GM19455 (cell line): Measurements from ENCODE around the gene ELF2.
"Not testable (repeated sequence)": the region's sequence is repeated elsewhere in the genome, so short reads cannot be mapped to it uniquely, and the experiment has no call there.

Source experiments
- ATAC-seq: cut with Tn5 transposase; IDR thresholded peaks from one replicate; pipeline ENCODE4 v1.9.1; 2021; ENCODE audit not compliant: unreplicated experiment

Gene ELF2

DNA sequence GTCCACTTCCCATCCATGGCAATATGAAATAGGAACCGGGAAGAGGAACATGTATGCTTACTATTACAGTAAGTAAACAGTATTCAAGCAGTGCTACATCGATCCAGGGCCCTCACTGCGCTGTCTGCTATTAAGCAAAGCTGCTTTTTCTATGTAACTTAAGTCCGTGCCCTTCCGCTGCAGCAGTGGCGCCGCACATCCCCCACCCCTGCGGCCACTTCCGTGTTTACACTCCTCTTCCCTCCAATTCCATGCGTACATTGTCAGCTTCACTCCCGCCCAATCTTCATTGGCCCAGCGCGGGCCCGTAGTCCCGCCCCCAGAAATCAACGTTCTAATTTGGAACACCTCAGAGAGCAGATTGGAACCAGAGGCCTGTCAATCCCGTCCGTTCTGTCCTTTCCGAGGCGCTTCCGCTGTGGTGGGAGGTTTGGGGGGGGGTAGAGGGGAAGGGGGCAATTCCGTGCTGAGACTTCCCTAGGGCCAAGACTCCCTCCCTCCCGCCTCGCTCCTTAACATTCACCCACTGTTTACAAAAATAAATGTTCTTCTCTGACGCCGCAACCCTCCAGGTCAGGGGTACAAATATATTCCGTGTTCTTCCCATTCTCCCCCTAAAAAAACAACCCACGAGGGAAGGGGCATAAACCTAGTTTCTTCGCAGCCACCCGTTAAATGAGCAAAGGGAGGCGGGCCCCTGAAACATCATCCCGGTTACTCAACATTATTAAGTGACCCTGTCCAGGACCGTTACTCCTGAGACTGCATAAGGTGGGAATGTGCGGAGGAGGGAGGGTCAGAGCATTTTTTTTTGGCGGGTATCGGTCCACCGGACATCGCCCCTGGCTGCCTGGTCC is 94.0 kb downstream of the ELF2 start:
- ATAC-seq, result peak; percentile 81

DNA sequence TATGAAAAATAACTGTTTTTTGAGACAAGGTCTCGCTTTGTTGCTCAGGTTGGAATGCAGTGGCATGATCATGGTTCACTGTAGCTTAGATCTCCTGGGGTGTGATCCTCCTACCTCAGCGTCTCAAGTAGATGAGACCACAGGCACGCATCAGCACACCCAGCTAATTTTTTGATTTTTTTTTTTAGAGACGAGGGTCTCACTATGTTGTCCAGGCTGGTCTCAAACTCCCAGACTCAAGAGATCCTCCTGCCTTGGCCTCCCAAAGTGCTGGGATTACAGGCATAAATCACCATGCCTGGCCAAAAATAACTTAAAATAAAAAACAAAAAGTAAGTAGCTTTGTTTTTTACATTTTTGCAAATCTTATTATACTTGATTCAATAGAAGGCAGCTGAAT is 98.1 kb downstream of the ELF2 start:
- no peak for ATAC-seq

DNA sequence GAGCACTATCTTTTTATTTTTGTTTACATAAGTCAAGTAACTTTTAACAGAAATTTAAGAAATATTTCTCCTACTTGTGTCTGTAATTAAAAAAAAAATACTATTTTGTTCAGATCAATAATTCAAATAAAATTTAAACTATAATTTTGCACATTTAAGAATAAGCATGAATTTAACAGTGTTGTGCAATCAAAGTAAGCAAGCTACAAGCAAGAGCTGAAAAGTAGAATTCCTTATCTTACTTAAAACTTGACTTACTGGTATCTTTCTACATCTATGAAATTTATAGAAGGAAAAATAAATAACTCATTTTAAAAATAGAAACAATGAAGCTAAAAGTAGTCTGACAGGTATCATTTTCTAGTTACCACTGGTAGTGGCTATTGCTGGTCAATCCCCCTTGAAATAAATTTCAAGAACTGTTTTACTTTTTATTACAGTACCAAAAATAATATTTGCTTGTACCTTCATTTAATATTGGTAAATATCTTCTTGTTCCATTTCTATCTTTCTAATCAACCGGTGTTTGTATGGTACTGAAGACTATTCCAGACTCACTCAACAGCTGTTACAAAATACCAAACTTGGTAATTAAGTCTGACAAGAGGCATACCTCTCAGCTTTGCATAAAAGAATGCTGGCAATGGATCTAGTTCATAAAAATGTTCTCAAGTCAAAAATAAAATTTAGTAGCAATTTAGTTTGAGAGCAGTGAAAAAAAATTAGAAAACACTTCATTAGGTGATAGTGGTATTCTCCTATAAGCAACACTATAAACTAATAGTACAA is 99.3 kb downstream of the ELF2 start:
- no peak for ATAC-seq

- ATAC-seq, result no peak
Measured at GRCh38 chr4:139076016-139076744, 100.8 kb downstream of the ELF2 start.

- no peak for ATAC-seq
Measured at GRCh38 chr4:139060591-139060990, 116.4 kb downstream of the ELF2 start.

GRCh38 chr4:139059026-139059425 is 118.0 kb downstream of the ELF2 start:
- not testable (repeated sequence) for ATAC-seq

DNA sequence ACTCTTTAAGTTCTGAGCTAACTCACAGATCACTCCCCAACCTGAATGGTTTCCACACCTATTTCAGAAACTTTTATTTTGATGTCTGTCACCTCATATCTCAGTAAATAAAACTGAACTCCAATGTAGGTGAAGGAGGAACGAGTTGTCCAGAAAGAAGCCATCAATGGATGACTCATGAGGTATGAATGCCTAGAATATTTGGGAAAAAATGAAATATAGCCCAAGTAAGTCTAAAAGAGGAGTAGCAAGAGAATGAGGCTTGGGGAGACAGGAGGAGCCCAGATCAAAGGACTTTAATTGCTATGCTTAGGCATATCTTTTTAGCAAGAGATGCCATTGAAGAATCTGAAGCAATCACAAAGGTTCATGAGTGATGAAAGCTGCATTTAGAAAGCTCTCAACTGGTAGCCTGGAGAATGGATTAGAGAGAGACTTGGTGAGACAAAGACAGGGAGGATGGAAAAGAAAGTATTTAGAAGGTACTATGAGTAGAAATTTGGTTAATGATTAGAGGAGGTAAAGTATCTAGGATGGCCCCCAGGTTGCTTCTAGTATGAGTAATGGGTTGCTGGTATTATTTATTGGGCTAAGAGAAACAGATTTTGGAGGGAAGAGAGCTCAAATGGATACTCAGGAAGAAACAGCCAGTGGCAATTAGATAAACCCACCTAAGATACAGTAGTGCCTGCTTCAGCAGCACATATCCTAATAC is 122.1 kb downstream of the ELF2 start:
- no peak for ATAC-seq

DNA sequence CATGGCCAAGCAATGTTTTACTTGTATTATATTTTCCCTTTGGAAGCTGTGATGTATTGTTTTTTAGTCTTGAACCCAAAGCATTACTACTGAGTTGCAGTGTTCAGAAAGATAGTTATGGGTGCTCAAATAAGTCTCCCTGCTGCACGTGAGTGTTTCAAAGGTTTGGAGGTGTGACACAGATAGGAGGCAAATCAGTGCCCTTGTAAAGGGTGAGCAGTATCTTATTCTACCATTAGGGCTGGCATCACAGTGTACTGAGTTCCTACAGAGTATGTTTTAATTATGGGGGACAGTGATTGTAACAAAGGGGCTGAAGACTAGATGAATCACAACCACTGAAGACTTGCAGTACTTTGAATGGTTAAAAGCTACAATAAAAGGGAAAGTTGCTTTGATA is 123.1 kb downstream of the ELF2 start:
- no peak for ATAC-seq

- ATAC-seq, result no peak
Measured at GRCh38 chr4:139050446-139050845, 126.6 kb downstream of the ELF2 start.

- no peak for ATAC-seq
Measured at GRCh38 chr4:139048026-139048425, 129.0 kb downstream of the ELF2 start.

DNA sequence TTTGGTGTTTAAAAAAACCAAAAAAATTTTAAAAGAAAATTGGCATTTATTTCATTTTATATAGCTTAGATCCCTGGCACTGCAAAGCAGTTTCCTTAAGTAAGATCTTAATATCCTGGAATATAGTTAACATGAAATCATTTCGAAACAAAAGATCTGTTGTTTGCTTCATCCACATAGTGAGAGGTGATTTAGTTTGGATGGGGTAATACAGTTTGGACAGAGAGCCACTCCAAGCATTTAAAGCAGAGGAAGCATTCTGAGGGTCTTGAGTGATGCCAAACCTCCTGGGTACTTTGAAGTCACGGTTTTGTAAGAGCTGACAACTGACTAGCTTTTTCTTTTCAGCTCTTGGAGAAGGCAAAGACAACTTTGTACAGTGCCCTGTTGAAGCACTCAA is 132.7 kb downstream of the ELF2 start:
- no peak for ATAC-seq

DNA sequence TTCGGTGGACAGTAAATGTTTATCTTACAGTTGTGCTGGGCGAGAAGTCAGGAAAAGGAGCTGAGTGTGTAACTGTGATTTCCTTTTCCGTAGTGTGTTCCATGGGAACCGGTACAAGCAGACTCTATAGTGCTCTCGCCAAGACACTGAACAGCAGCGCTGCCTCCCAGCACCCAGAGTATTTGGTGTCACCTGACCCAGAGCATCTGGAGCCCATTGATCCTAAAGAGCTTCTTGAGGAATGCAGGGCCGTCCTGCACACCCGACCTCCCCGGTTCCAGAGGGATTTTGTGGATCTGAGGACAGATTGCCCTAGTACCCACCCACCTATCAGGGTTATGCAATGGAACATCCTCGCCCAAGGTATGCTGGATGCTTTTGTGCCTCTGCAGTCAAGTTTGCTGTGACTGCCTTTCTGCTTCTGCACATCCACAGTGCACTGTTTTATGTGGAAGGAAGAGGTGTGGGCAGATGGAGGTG is 134.0 kb downstream of the ELF2 start:
- no peak for ATAC-seq

DNA sequence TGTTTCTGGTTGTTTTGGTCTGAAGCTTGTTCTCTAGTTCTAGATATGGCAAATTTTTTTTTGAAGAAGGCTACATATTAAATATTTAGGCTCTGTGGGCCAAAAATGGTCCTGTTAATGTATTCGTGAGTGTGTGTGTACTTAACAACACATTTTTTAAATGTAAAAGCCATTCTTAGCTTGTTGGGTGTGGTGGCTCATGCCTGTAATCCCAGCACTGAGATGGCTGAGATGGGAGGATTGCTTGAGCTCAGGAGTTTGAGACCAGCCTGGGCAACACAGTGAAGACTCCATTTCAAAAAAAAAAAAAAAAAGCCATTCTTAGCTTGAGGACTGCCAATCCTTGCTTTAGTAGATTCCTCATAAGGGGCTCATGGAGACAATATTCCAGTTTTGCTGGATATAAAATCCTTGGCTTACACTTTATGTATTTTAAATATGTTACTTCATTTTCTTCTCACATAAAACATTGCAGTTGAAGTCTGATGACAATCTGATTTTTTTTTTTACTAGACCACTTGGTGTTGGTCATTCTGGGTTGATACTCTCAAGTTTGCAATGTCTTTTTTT is 138.1 kb downstream of the ELF2 start:
- ATAC-seq, result no peak

GRCh38 chr4:139036885-139037284 is 140.1 kb downstream of the ELF2 start:
- ATAC-seq, result no peak

DNA sequence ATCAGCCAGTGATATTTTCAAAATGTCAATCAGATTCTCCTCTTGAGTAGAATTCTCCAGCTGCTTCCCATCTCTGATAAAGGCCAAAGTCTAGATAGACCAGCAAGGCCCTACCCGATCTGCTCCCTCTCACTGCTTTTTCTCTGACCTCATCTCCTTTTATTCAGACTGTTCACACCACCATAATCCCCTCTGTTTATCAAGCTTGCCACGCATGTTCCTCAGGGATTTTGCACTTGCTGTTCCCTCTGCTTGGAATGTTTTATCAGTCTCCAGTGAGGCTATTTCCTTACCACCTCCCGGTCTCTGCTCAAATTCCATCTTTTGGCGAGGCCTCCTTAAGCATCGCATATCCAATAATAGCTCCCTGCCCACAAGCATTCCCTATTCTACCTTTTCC is 141.4 kb downstream of the ELF2 start:
- no peak for ATAC-seq

GRCh38 chr4:139030614-139031235 is 146.3 kb downstream of the ELF2 start:
- peak; percentile 64 for ATAC-seq

DNA sequence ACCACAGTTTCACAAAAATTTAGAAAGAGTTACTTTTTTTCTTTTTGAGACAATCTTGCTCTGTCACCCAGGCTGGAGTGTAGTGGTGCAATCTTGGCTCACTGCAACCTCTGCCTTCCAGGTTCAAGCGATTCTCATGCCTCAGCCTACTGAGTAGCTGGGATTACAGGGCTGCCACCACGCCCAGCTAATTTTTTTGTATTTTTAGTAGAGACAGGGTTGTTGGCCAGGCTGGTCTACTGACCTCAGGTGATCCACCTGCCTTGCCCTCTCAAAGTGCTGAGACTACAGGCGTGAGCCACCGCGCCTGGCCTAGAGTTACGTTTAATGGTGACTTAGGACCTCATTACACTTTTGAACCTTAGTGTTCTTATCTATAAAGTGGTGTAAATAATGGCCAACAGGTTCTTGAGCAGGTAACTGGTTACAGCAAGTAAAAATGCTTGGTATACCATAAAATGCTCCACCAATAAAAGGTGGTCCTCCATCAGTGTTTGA is 147.1 kb downstream of the ELF2 start:
- not testable (repeated sequence) for ATAC-seq

- ATAC-seq, result no peak
Measured at GRCh38 chr4:139028191-139028661, 148.8 kb downstream of the ELF2 start.

DNA sequence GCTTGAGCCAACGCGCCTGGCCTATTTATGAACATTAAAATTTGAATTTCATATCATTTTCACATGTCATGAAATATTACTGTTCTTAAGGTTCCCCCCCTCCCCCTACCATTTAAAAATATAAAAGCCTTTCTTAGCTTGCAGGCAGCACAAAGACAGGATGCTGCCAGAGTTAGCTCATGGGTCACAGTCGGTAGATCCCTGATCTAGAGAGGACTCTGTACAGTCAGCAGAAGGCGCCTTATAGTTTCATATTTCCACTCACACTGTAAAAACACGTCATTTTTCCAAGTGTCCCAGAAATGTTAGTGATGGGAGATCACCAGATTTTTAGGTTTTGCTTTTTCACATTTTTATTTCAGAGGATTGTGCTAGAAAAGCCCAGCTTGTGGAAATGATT is 149.2 kb downstream of the ELF2 start:
- no peak for ATAC-seq

- ATAC-seq, result no peak
Measured at GRCh38 chr4:139025841-139026240, 151.2 kb downstream of the ELF2 start.
